LNCAP (cell line): ENCODE measurements around the gene NIFK.
A peak's percentile ranks its signal among the peaks of the same experiment; 100 is the strongest.

Experiments
- TF ChIP-seq, protein P1 (sequence below): fragments of 450-650 bp; IDR thresholded peaks from 2 replicates; pipeline ENCODE4 v1.5.1; 2017; ENCODE audit warnings: mild to moderate bottlenecking

NIFK gene

GRCh38 chr2:121696410-121696930, 40.2 kb downstream of the NIFK start:
- TF ChIP-seq, protein P1, sequence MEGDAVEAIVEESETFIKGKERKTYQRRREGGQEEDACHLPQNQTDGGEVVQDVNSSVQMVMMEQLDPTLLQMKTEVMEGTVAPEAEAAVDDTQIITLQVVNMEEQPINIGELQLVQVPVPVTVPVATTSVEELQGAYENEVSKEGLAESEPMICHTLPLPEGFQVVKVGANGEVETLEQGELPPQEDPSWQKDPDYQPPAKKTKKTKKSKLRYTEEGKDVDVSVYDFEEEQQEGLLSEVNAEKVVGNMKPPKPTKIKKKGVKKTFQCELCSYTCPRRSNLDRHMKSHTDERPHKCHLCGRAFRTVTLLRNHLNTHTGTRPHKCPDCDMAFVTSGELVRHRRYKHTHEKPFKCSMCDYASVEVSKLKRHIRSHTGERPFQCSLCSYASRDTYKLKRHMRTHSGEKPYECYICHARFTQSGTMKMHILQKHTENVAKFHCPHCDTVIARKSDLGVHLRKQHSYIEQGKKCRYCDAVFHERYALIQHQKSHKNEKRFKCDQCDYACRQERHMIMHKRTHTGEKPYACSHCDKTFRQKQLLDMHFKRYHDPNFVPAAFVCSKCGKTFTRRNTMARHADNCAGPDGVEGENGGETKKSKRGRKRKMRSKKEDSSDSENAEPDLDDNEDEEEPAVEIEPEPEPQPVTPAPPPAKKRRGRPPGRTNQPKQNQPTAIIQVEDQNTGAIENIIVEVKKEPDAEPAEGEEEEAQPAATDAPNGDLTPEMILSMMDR: no peak

GRCh38 chr2:121695171-121695451, 41.6 kb downstream of the NIFK start:
- TF ChIP-seq, protein P1: no peak

- TF ChIP-seq, protein P1: no peak
Observed at GRCh38 chr2:121694398-121695170, 42.1 kb downstream of the NIFK start.

GRCh38 chr2:121690095-121690494, 46.6 kb downstream of the NIFK start:
- TF ChIP-seq, protein P1: no peak

GRCh38 chr2:121689356-121689755, 47.3 kb downstream of the NIFK start:
- TF ChIP-seq, protein P1: peak; percentile 42; the same call in 1 of the 2 replicates

DNA sequence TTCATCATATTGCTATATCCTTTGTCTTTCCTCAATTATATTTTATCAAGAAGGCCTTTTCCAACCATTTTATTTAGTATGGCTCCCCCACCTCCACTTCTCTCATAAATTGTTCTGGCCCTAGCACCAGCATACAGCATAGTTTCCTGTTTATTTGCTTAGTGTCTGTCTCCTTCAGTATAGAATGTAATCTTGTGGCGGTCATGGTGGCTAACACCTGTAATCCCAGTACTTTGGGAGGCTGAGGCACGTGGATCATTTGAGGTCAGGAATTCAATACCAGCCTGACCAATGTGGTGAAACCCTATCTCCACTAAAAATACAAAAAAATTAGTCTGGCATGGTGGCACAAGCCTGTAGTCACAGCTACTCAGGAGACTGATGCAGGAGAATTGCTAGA, 47.9 kb downstream of the NIFK start:
- TF ChIP-seq, protein P1: no peak

DNA sequence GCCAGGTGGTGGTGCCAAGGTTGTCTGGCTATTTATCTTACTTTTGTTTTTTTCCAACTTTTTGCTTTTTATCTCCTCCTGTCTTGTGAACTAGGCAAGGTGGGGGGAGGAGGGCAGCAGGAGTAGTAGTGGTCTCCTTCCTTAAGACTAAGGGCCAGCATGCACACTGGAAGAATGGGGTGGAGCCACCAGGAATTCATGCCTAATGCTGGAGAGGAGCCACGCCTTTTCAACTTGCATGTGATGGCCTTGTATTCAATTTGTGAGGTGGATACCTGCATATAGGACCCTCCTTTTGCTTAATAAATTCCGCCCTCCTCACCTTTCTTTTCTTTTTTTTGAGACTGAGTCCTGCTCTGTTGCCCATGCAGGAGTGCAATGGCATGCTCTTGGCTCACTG, 49.8 kb downstream of the NIFK start:
- TF ChIP-seq, protein P1: no peak

- TF ChIP-seq, protein P1: no peak
Observed at GRCh38 chr2:121686218-121686617, 50.5 kb downstream of the NIFK start.
